Measurements from ENCODE around the gene LIMS1.
"Not testable (repeated sequence)": the region's sequence is repeated elsewhere in the genome, so short reads cannot be mapped to it uniquely, and the experiment has no call there.

- not testable (repeated sequence) for TF ChIP-seq CTCF, POLR2A (IDR thresholded peaks at IDR 0.05)
Measured at GRCh38 chr2:108672200-108672805, 138.0 kb downstream of the LIMS1 start.
